HepG2 (cell line): Measurements from ENCODE around the gene ELP5. TPM values are rescaled to one million over a fixed set of nuclear protein-coding genes. Genes with fewer than 3 reads are reported as not detected.

Experiments
- ATAC-seq: fragments of 200-7000 bp; cut with Tn5 transposase; 3 replicates; pipeline ENCODE4 v1.9.1; 2020; ENCODE audit warnings: mild to moderate bottlenecking, moderate library complexity
- BruUV-seq: library from RNA; stranded (reverse); fragments of 400-500 nt; replicated peaks from 2 replicates; lab custom pipeline; 2021; lab: Mats Ljungman, UMichigan
- CTCF ChIA-PET: fragments of 300-600 bp; formaldehyde crosslinking; extraction: SDS; loops from one replicate; lab custom pipeline; 2021; ENCODE audit warnings: low total read pairs, inconsistent platforms, low intra/inter-chr PET ratio; lab: Yijun Ruan, JAX
- POLR2A ChIA-PET: fragments of 350-600 bp; sonication (Branson Sonifier 250); formaldehyde crosslinking; loops from one replicate; lab custom pipeline; 2020; ENCODE audit warnings: antibody characterized with exemption, inconsistent platforms; lab: Yijun Ruan, JAX
- DNase-seq: peaks from one replicate; pipeline ENCODE4 v3.0.0-alpha.2; 2015; ENCODE audit warnings: low spot score
- FAIRE-seq: peaks from 3 replicates; lab custom pipeline; 2011; peaks lifted over from hg19 to GRCh38; lab: Jason Lieb, UNC
- H2AFZ ChIP-seq: one replicate; pipeline ENCODE4 v1.6.1; 2011; ENCODE audit warnings: low read length, inconsistent platforms
- H3K27ac ChIP-seq: fragments of 300-600 bp; 3 replicates; pipeline ENCODE4 v1.8.0; 2011; ENCODE audit warnings: mixed run types, mild to moderate bottlenecking, mixed read lengths, low read length, inconsistent platforms; ENCODE audit not compliant: insufficient read depth; ENCODE audit errors: extremely low read length
- H3K27me3 ChIP-seq, 2 experiments: fragments of 200-600 bp in 1 of 2; 2 replicates in 1 of 2; 3 replicates in 1 of 2; pipeline versions ENCODE4 v1.6.0 to v1.8.0; 2011; ENCODE audit warnings: low read length in 2 of 2, mild to moderate bottlenecking in 2 of 2, moderate library complexity in 2 of 2, inconsistent platforms in 1 of 2; ENCODE audit not compliant: insufficient read depth in 2 of 2, control insufficient read depth in 1 of 2
- H3K36me3 ChIP-seq, 2 experiments: fragments of 200-600 bp in 1 of 2; replicated peaks in 1 of 2; 2 replicates in 1 of 2; 3 replicates in 1 of 2; pipeline versions ENCODE4 v1.5.1 to v1.8.0; 2011; ENCODE audit warnings: low read length in 2 of 2, inconsistent platforms in 1 of 2; ENCODE audit not compliant: insufficient read depth in 2 of 2, control insufficient read depth in 1 of 2
- H3K4me1 ChIP-seq: 2 replicates; pipeline ENCODE4 v1.5.1; 2012; ENCODE audit warnings: low read length, inconsistent platforms; ENCODE audit not compliant: insufficient read depth
- H3K4me2 ChIP-seq: 2 replicates; pipeline ENCODE4 v1.6.0; 2011; ENCODE audit warnings: low read depth, low read length, inconsistent platforms
- H3K4me3 ChIP-seq, 3 experiments: fragments of 200-600 bp in 1 of 3; sonication (generic), shearing (Covaris generic) in 1 of 3; replicated peaks in 1 of 3; 2 replicates each; pipeline ENCODE4 v1.5.1; 2011 to 2016; ENCODE audit warnings: low read length in 3 of 3, inconsistent platforms in 2 of 3, low read depth in 2 of 3, mild to moderate bottlenecking in 2 of 3, control low read depth in 1 of 3, mixed read lengths in 1 of 3; ENCODE audit not compliant: insufficient read depth in 1 of 3
- H3K79me2 ChIP-seq: one replicate; pipeline ENCODE4 v1.6.1; 2011; ENCODE audit warnings: low read length, inconsistent platforms; ENCODE audit not compliant: insufficient read depth
- H3K9ac ChIP-seq: 2 replicates; pipeline ENCODE4 v1.6.0; 2011; ENCODE audit warnings: mild to moderate bottlenecking, low read depth, low read length, inconsistent platforms; ENCODE audit not compliant: insufficient read depth
- H3K9me3 ChIP-seq: 2 replicates; pipeline ENCODE4 v1.5.1; 2012; ENCODE audit warnings: mild to moderate bottlenecking, low read length
- H4K20me1 ChIP-seq: 2 replicates; pipeline ENCODE4 v1.6.0; 2011; ENCODE audit warnings: inconsistent platforms, mild to moderate bottlenecking, low read length, moderate library complexity; ENCODE audit not compliant: insufficient read depth
- AKNA ChIP-seq: sonication (generic); formaldehyde crosslinking; IDR thresholded peaks from 2 replicates; pipeline ENCODE4 v1.4.0; 2020; ENCODE audit warnings: missing genetic modification reagents, borderline replicate concordance
- ATF4 ChIP-seq, 2 experiments: fragments of 450-650 bp in 1 of 2; sonication (generic) in 1 of 2; formaldehyde crosslinking; IDR thresholded peaks; 2 replicates each; pipeline versions ENCODE4 v1.5.0 to v1.8.0; 2020 to 2022; ENCODE audit warnings: mild to moderate bottlenecking in 1 of 2, missing genetic modification reagents in 1 of 2
- KMT2A ChIP-seq: sonication (generic); formaldehyde crosslinking; IDR thresholded peaks from 2 replicates; pipeline ENCODE4 v1.4.0; 2020; ENCODE audit warnings: missing genetic modification reagents
- LBX2 ChIP-seq: sonication (generic); formaldehyde crosslinking; IDR thresholded peaks from 2 replicates; pipeline ENCODE4 v1.5.0; 2020; ENCODE audit warnings: missing genetic modification reagents, mild to moderate bottlenecking, borderline replicate concordance
- ZBTB20 ChIP-seq: sonication (generic); formaldehyde crosslinking; IDR thresholded peaks from 2 replicates; pipeline ENCODE4 v1.8.1; 2023; ENCODE audit warnings: missing genetic modification reagents, low read depth, mild to moderate bottlenecking, borderline replicate concordance
- ZBTB3 ChIP-seq: sonication (generic); formaldehyde crosslinking; IDR thresholded peaks from 2 replicates; pipeline ENCODE4 v1.4.0; 2020; ENCODE audit warnings: low read depth, mild to moderate bottlenecking, moderate library complexity, missing genetic modification reagents, borderline replicate concordance
- ZBTB42 ChIP-seq: sonication (generic); formaldehyde crosslinking; IDR thresholded peaks from 2 replicates; pipeline ENCODE4 v1.5.0; 2020; ENCODE audit warnings: mild to moderate bottlenecking, missing genetic modification reagents
- ZFP1 ChIP-seq: IDR thresholded peaks from 2 replicates; pipeline ENCODE4 v1.6.1; 2016
- ZNF34 ChIP-seq: sonication (generic); formaldehyde crosslinking; IDR thresholded peaks from 2 replicates; pipeline ENCODE4 v1.4.0; 2020; ENCODE audit warnings: mild to moderate bottlenecking, missing genetic modification reagents, borderline replicate concordance
- ZNF383 ChIP-seq: sonication (generic); formaldehyde crosslinking; IDR thresholded peaks from 2 replicates; pipeline ENCODE4 v1.4.0; 2020; ENCODE audit warnings: missing genetic modification reagents, mild to moderate bottlenecking, borderline replicate concordance
- ZNF501 ChIP-seq: sonication (generic); formaldehyde crosslinking; IDR thresholded peaks from 2 replicates; pipeline ENCODE4 v1.5.1; 2020; ENCODE audit warnings: mild to moderate bottlenecking, moderate library complexity, missing genetic modification reagents
- ZNF510 ChIP-seq: sonication (generic); formaldehyde crosslinking; IDR thresholded peaks from 2 replicates; pipeline ENCODE4 v1.4.0; 2020; ENCODE audit warnings: low read depth, mild to moderate bottlenecking, missing genetic modification reagents
- ZNF563 ChIP-seq: sonication (generic); formaldehyde crosslinking; IDR thresholded peaks from 2 replicates; pipeline ENCODE4 v1.8.0; 2022; ENCODE audit warnings: mild to moderate bottlenecking, moderate library complexity, missing genetic modification reagents
- ZNF577 ChIP-seq: sonication (generic); formaldehyde crosslinking; IDR thresholded peaks from 2 replicates; pipeline ENCODE4 v1.4.0; 2020; ENCODE audit warnings: mild to moderate bottlenecking, low read depth, missing genetic modification reagents, borderline replicate concordance
- ZNF639 ChIP-seq: conservative IDR thresholded peaks from 2 replicates; pipeline ENCODE4 v1.6.1; 2018; ENCODE audit warnings: missing genetic modification reagents
- WGBS: methylation state at CpG from one replicate; pipeline ENCODE4 v1.1.6; 2017; ENCODE audit warnings: low lambda C conversion rate; 5-methylcytosine and 5-hydroxymethylcytosine counted together
- in situ Hi-C: cut with HindIII; loops from 2 replicates; pipeline ENCODE4 v1.10.0; 2017; ENCODE audit warnings: low pct_unique_long_range_greater_than_20kb; ENCODE audit not compliant: extremely low pct_ligation_motif_present
- intact Hi-C: fragments of 100-400 bp; cut with micrococcal nuclease; formaldehyde crosslinking; loops from one replicate; pipeline ENCODE4 v1.10.0; 2022; ENCODE audit not compliant: unreplicated experiment
- polyA plus RNA-seq, 8 experiments: library from polyadenylated mRNA; depleted of rRNA in 3 of 8; stranded (reverse) in 7 of 8; unstranded in 1 of 8; fragments of >200 nt; fragmentation: Illumina TruSeq in 4 of 8; extraction: Trizol in 4 of 8; gene quantifications; 2 replicates each; pipeline versions ENCODE4 v1.2.1 to v1.2.3, GENCODE V29; 2011 to 2016; ENCODE audit warnings: low read depth in 4 of 8, missing spikeins in 1 of 8, mixed read lengths in 1 of 8; ENCODE audit not compliant: insufficient read depth in 1 of 8
- total RNA-seq, 5 experiments: library from RNA; depleted of rRNA; stranded (reverse); fragments of >200 nt; fragmentation: Illumina TruSeq; extraction: Trizol; gene quantifications; 2 replicates each; pipeline ENCODE4 v1.2.3, GENCODE V29; 2016; ENCODE audit warnings: low read depth in 1 of 5

Gene ELP5
- total and polyA plus RNA-seq, 2 of the 13 experiments (the other 11 are each of a cell fraction or from before 2014, with no cell fraction given) = 67.6 to 69.8 TPM

- H4K20me1 ChIP-seq = no peaks in the 10 kb centered on the region
- in situ Hi-C loops (no loop called here), intact Hi-C loops (no loop called here)
- no peak within 1 kb of the TSS for H2AFZ ChIP-seq
- H3K4me2 ChIP-seq = peak within 1 kb of the TSS; percentile 91
- H3K4me1 ChIP-seq = peaks cover 38% of the 10 kb centered on the region
- peak within 1 kb of the TSS; percentile 99 for H3K27ac ChIP-seq
- POLR2A ChIA-PET = interaction anchor here (0.7 to 2.6 kb wide), 10 partner anchors 10 to 78 kb away, joined by 3 to 34 read pairs (median 10); partner anchors contain the start of genes ACADVL, ASGR1, DLG4 and DVL2
- CTCF ChIA-PET = interaction anchor here (1.5 kb wide), 2 partner anchors 29 to 44 kb away, joined by 4 to 5 read pairs; partner anchors contain the start of gene SLC2A4
- BruUV-seq = no TSS peak
- ATAC-seq = peak; percentile 93
- DNase-seq = peak; percentile 99
- H3K79me2 ChIP-seq = peaks cover 54% of the 10 kb centered on the region
- H3K4me3 ChIP-seq = peak within 1 kb of the TSS; percentile 95 to 99 (median 96)
- peak; percentile 97 for FAIRE-seq
- no peaks in the 10 kb centered on the region for H3K9me3 ChIP-seq
- H3K27me3 ChIP-seq = peaks cover 0 to 2% of the 10 kb centered on the region in 2 experiments; a peak in 1 of 5 replicates
- H3K36me3 ChIP-seq = peaks cover 9 to 18% of the 10 kb centered on the region in 2 experiments; a peak in 4 of 5 replicates
- under 1% methylated on average over 22 of the region's 41 CpGs for WGBS
- peak within 1 kb of the TSS; percentile 96 for H3K9ac ChIP-seq
- TF ChIP-seq ZNF639 = no peak
- no peak for TF ChIP-seq ZBTB42 (CRISPR knock-in tag)
- TF ChIP-seq ZBTB20 (CRISPR knock-in tag) = no peak
- no peak for TF ChIP-seq KMT2A
- peak; percentile 30 for TF ChIP-seq ZNF34 (CRISPR knock-in tag)
- TF ChIP-seq AKNA (CRISPR knock-in tag) = no peak
- TF ChIP-seq ZBTB3 (CRISPR knock-in tag) = peak; percentile 33; the same call in 1 of the 2 replicates
- TF ChIP-seq ZNF577 = no peak
- no peak for TF ChIP-seq ZNF383
- no peak for TF ChIP-seq ZNF501 (CRISPR knock-in tag)
- no peak for TF ChIP-seq LBX2 (CRISPR knock-in tag)
- TF ChIP-seq ZFP1 (CRISPR knock-in tag) = no peak
- no peak for TF ChIP-seq ZNF563
- TF ChIP-seq ZNF510 = 0 out of 2 replicates have a peak, but pooled peaks have one; percentile 2
- TF ChIP-seq ATF4 (CRISPR knock-in tag; IDR thresholded peaks at IDR 0.05) = no peak
These were observed 297 bp upstream of the ELP5 start, which contains the start of gene CTDNEP1 for GRCh38 chr17:7251661-7252175. CTDNEP1 (minus strand) TSS chr17:7251734; CDS start chr17:7251296, 438 bp downstream.
